Measurements from ENCODE around the gene LINC01488.
A peak's percentile ranks its signal among the peaks of the same experiment; 100 is the strongest.

GRCh38 chr11:69473276-69473845, 8.1 kb upstream of the LINC01488 start:
- TF ChIP-seq CTCF (conservative IDR thresholded peaks at IDR 0.05; ENCODE audit: low read depth in 2 of 2): no peak
- TF ChIP-seq REST (IDR thresholded peaks at IDR 0.05; ENCODE audit: unreplicated experiment): no peak
- TF ChIP-seq POLR2AphosphoS5 (IDR thresholded peaks at IDR 0.05; ENCODE audit: low read depth): no peak
- TF ChIP-seq EZH2 (IDR thresholded peaks at IDR 0.05; ENCODE audit: low read depth, unreplicated experiment): no peak
- no peak for TF ChIP-seq EZH2phosphoT487 (IDR thresholded peaks at IDR 0.05; ENCODE audit: unreplicated experiment)
- no peak for TF ChIP-seq ETS1 (IDR thresholded peaks at IDR 0.05)
- no peak for TF ChIP-seq NANOG (IDR thresholded peaks at IDR 0.05; ENCODE audit: borderline replicate concordance)
- TF ChIP-seq CREB1 (CRISPR knock-in tag; IDR thresholded peaks at IDR 0.05; ENCODE audit: low read depth): no peak
- TF ChIP-seq STAT1 (IDR thresholded peaks at IDR 0.05; ENCODE audit: unreplicated experiment): no peak
- peak; percentile 91 for TF ChIP-seq ZNF331 (CRISPR knock-in tag; IDR thresholded peaks at IDR 0.05; ENCODE audit: low read depth)
